Measurements from ENCODE around the gene RPP25.

GRCh38 chr15:74957476-74958035 lies 984 bp upstream of the RPP25 start:
- no peak for TF ChIP-seq CTCF (IDR thresholded peaks at IDR 0.05)
- TF ChIP-seq POLR2A (IDR thresholded peaks at IDR 0.05), result no peak
- no peak for TF ChIP-seq POLR2AphosphoS5 (IDR thresholded peaks at IDR 0.05; ENCODE audit: insufficient read depth in 1 of 2, low read depth in 1 of 2)
